Ectodermal cell (in vitro differentiated cells): ENCODE data around the gene CEBPE. TPM values are rescaled to one million over a fixed set of nuclear protein-coding genes. Genes with fewer than 3 reads are reported as not detected.

Source experiments
- H3K27ac ChIP-seq: 2 replicates; pipeline ENCODE4 v1.7.0; 2013; ENCODE audit warnings: mild to moderate bottlenecking, low read depth, low read length; ENCODE audit not compliant: insufficient read depth, poor library complexity, severe bottlenecking
- H3K27me3 ChIP-seq: 2 replicates; pipeline ENCODE4 v1.7.0; 2013; ENCODE audit warnings: mild to moderate bottlenecking, low read length; ENCODE audit not compliant: insufficient read depth, control insufficient read depth, poor library complexity, severe bottlenecking
- H3K36me3 ChIP-seq: one replicate; pipeline ENCODE4 v1.7.0; 2013; ENCODE audit warnings: low read length; ENCODE audit not compliant: control insufficient read depth, insufficient read depth
- H3K4me1 ChIP-seq: one replicate; pipeline ENCODE4 v1.7.0; 2013; ENCODE audit warnings: low read length; ENCODE audit not compliant: control insufficient read depth, insufficient read depth
- H3K4me3 ChIP-seq: 2 replicates; pipeline ENCODE4 v1.7.0; 2013; ENCODE audit warnings: low read depth, low read length, control low read depth; ENCODE audit not compliant: insufficient read depth
- H3K9me3 ChIP-seq: 2 replicates; pipeline ENCODE4 v1.7.0; 2013; ENCODE audit warnings: mild to moderate bottlenecking, low read length, moderate library complexity; ENCODE audit not compliant: control insufficient read depth
- WGBS, 2 experiments: methylation state at CpG; one replicate each; pipeline ENCODE4 v1.1.7; 2013; ENCODE audit warnings: missing lambda C conversion rate in 2 of 2; 5-methylcytosine and 5-hydroxymethylcytosine counted together
- polyA plus RNA-seq, 4 experiments: library from polyadenylated mRNA; stranded (reverse); fragments of 50-300 nt; gene quantifications; one replicate each; pipeline ENCODE4 v1.2.3, GENCODE V29; 2013

The CEBPE gene
- not detected for polyA plus RNA-seq (2013, experiment 1 of 4)
- polyA plus RNA-seq (2013, experiment 2 of 4): not detected
- not detected for polyA plus RNA-seq (2013, experiment 3 of 4)
- polyA plus RNA-seq (2013, experiment 4 of 4): not detected

- no peaks in the 10 kb centered on the region for H3K36me3 ChIP-seq
- H3K27me3 ChIP-seq: no peaks in the 10 kb centered on the region
- no peaks in the 10 kb centered on the region for H3K9me3 ChIP-seq
- no peak within 1 kb of the TSS for H3K4me3 ChIP-seq
- WGBS, 2 experiments: 92 to 93% methylated on average over 32 of the region's 32 CpGs
- H3K4me1 ChIP-seq: peaks cover 20% of the 10 kb centered on the region
- H3K27ac ChIP-seq: no peak within 1 kb of the TSS
Observed at GRCh38 chr14:23118506-23119362, at the start of gene CEBPE. CEBPE (minus strand) TSS chr14:23119255; CDS start chr14:23119091, 164 bp downstream.

- Histone ChIP-seq H3K36me3 (no peaks in the 10 kb centered on the region), H3K4me1 (peaks cover 4% of the 10 kb centered on the region), H3K27ac (no peak overlapping the region), H3K4me3 (no peak overlapping the region), H3K9me3 (no peaks in the 10 kb centered on the region), H3K27me3 (no peaks in the 10 kb centered on the region)
- WGBS, 2 experiments: 88 to 89% methylated on average over 2 of the region's 2 CpGs
Observed at GRCh38 chr14:23168246-23168645, 49.2 kb upstream of the CEBPE start.

GRCh38 chr14:23167116-23167847 lies 48.2 kb upstream of the CEBPE start:
- Histone ChIP-seq H3K4me3 (no peak overlapping the region), H3K36me3 (no peaks in the 10 kb centered on the region), H3K27ac (peak overlapping the region; percentile 29), H3K9me3 (no peaks in the 10 kb centered on the region), H3K27me3 (no peaks in the 10 kb centered on the region), H3K4me1 (peaks cover 4% of the 10 kb centered on the region)
- 88 to 89% methylated on average over 8 to 9 of the region's 9 CpGs for WGBS, 2 experiments

GRCh38 chr14:23164949-23165348 lies 45.9 kb upstream of the CEBPE start:
- H3K36me3 ChIP-seq: no peaks in the 10 kb centered on the region
- 97 to 98% methylated on average over 3 to 4 of the region's 5 CpGs for WGBS, 2 experiments
- no peak overlapping the region for H3K4me3 ChIP-seq
- H3K27ac ChIP-seq: no peak overlapping the region
- H3K4me1 ChIP-seq: peaks cover 5% of the 10 kb centered on the region
- no peaks in the 10 kb centered on the region for H3K9me3 ChIP-seq
- H3K27me3 ChIP-seq: no peaks in the 10 kb centered on the region

- Histone ChIP-seq H3K36me3 (no peaks in the 10 kb centered on the region), H3K4me3 (no peak overlapping the region), H3K27me3 (no peaks in the 10 kb centered on the region), H3K4me1 (peaks cover 12% of the 10 kb centered on the region), H3K27ac (no peak overlapping the region), H3K9me3 (no peaks in the 10 kb centered on the region)
- WGBS, 2 experiments: 94% methylated on average over 2 of the region's 2 CpGs
Observed at GRCh38 chr14:23164250-23164649, 45.2 kb upstream of the CEBPE start.

- no peak overlapping the region for H3K4me3 ChIP-seq
- no peaks in the 10 kb centered on the region for H3K27me3 ChIP-seq
- peaks cover 12% of the 10 kb centered on the region for H3K4me1 ChIP-seq
- no peaks in the 10 kb centered on the region for H3K9me3 ChIP-seq
- no peaks in the 10 kb centered on the region for H3K36me3 ChIP-seq
- H3K27ac ChIP-seq: no peak overlapping the region
- 90 to 96% methylated on average over 1 to 2 of the region's 2 CpGs for WGBS, 2 experiments
Observed at GRCh38 chr14:23163830-23164229, 44.8 kb upstream of the CEBPE start.

GRCh38 chr14:23162800-23163199 lies 43.7 kb upstream of the CEBPE start:
- H3K4me3 ChIP-seq: no peak overlapping the region
- H3K27me3 ChIP-seq: no peaks in the 10 kb centered on the region
- no peak overlapping the region for H3K27ac ChIP-seq
- no peaks in the 10 kb centered on the region for H3K9me3 ChIP-seq
- 88 to 90% methylated on average over 4 of the region's 4 CpGs for WGBS, 2 experiments
- H3K4me1 ChIP-seq: peaks cover 8% of the 10 kb centered on the region
- no peaks in the 10 kb centered on the region for H3K36me3 ChIP-seq

GRCh38 chr14:23162005-23162404 lies 43.0 kb upstream of the CEBPE start:
- Histone ChIP-seq H3K27ac (no peak overlapping the region), H3K36me3 (no peaks in the 10 kb centered on the region), H3K9me3 (no peaks in the 10 kb centered on the region), H3K4me3 (no peak overlapping the region), H3K4me1 (peaks cover 8% of the 10 kb centered on the region), H3K27me3 (no peaks in the 10 kb centered on the region)
- WGBS, 2 experiments: 85 to 89% methylated on average over 5 of the region's 5 CpGs

GRCh38 chr14:23160924-23161522 lies 42.0 kb upstream of the CEBPE start:
- Histone ChIP-seq H3K4me1 (peaks cover 8% of the 10 kb centered on the region), H3K4me3 (no peak overlapping the region), H3K27ac (peak overlapping the region; percentile 65), H3K27me3 (no peaks in the 10 kb centered on the region), H3K36me3 (no peaks in the 10 kb centered on the region), H3K9me3 (no peaks in the 10 kb centered on the region)
- WGBS, 2 experiments: 11 to 15% methylated on average over 11 of the region's 11 CpGs

GRCh38 chr14:23159532-23159931 lies 40.5 kb upstream of the CEBPE start:
- 77% methylated on average over 1 of the region's 1 CpG for WGBS, 2 experiments
- no peaks in the 10 kb centered on the region for H3K27me3 ChIP-seq
- no peaks in the 10 kb centered on the region for H3K9me3 ChIP-seq
- no peak overlapping the region for H3K27ac ChIP-seq
- H3K4me3 ChIP-seq: no peak overlapping the region
- H3K36me3 ChIP-seq: no peaks in the 10 kb centered on the region
- peaks cover 20% of the 10 kb centered on the region for H3K4me1 ChIP-seq
